GM21367 (cell line): ENCODE results near the gene CLSTN3.

Source experiments
- ATAC-seq: cut with Tn5 transposase; IDR thresholded peaks from one replicate; pipeline ENCODE4 v1.9.1; 2021; ENCODE audit not compliant: unreplicated experiment

Gene CLSTN3

GRCh38 chr12:7188562-7189397, 58.6 kb downstream of the CLSTN3 start:
- peak; percentile 32 for ATAC-seq

GRCh38 chr12:7189398-7190267, 59.5 kb downstream of the CLSTN3 start, which contains the start of gene PEX5:
Gene PEX5 (plus strand): TSS chr12:7189686. CDS start chr12:7190378, 692 bp downstream.
- ATAC-seq, result peak; percentile 93

GRCh38 chr12:7190268-7191055, 60.3 kb downstream of the CLSTN3 start:
- no peak for ATAC-seq

- ATAC-seq, result no peak
Measured at GRCh38 chr12:7193674-7194073, 63.5 kb downstream of the CLSTN3 start.

- no peak for ATAC-seq
Measured at GRCh38 chr12:7197841-7198240, 67.7 kb downstream of the CLSTN3 start.

GRCh38 chr12:7203109-7203508, 72.9 kb downstream of the CLSTN3 start:
- no peak for ATAC-seq

- no peak for ATAC-seq
Measured at GRCh38 chr12:7205091-7205490, 74.9 kb downstream of the CLSTN3 start.

GRCh38 chr12:7206691-7207090, 76.5 kb downstream of the CLSTN3 start:
- no peak for ATAC-seq

- no peak for ATAC-seq
Measured at GRCh38 chr12:7207866-7208625, 77.9 kb downstream of the CLSTN3 start.
